Measurements from ENCODE around the gene FEN1. TPM values are rescaled to one million over a fixed set of nuclear protein-coding genes. Genes with fewer than 3 reads are reported as not detected.
A peak's percentile ranks its signal among the peaks of the same experiment; 100 is the strongest.

The FEN1 gene
- total and polyA plus RNA-seq, 2 of the 8 experiments (the other 6 are each of a cell fraction or from before 2014, with no cell fraction given): 52.6 to 86.1 TPM

GRCh38 chr11:61797263-61797944 is 4.7 kb downstream of the FEN1 start:
- POLR2A ChIA-PET (ENCODE audit: partially characterized antibody): interaction anchor here (0.8 to 20.9 kb wide), 17 partner anchors 9 to 435 kb away, joined by 3 to 354 read pairs (median 4); partner anchors contain the start of genes FADS1, FADS2 and TMEM138
- no peak overlapping the region for H4K8ac ChIP-seq (ENCODE audit: extremely low read depth, insufficient read depth, low read length)
- no peak overlapping the region for H3K4ac ChIP-seq (replicated peaks; ENCODE audit: insufficient read length, low read depth, low read length)
- no peak overlapping the region for H2AFZ ChIP-seq (ENCODE audit: low read length)
- H3K23ac ChIP-seq (ENCODE audit: insufficient read length): no peak overlapping the region
- peaks cover 2% of the 10 kb centered on the region; the same call in 1 of the 2 replicates for H3K23me2 ChIP-seq (ENCODE audit: low read depth, low read length)
- H3K56ac ChIP-seq (replicated peaks; ENCODE audit: insufficient read length, low read depth, low read length): no peak overlapping the region
- no peak overlapping the region for H4K91ac ChIP-seq (replicated peaks; ENCODE audit: insufficient read length, low read length)
- H3K18ac ChIP-seq (ENCODE audit: extremely low read depth, low read length): no peak overlapping the region
- H2BK20ac ChIP-seq (ENCODE audit: low read length): no peak overlapping the region
- no peak overlapping the region for H2AK5ac ChIP-seq (ENCODE audit: low read depth, low read length)
- H3K4me3 ChIP-seq (ENCODE audit: extremely low read depth in 1 of 4, insufficient read depth in 2 of 4, low read depth in 3 of 4, low read length in 4 of 4): no peak overlapping the region
- no peak overlapping the region for H4K5ac ChIP-seq (ENCODE audit: insufficient read length, low read depth, low read length)
- 0 out of 7 replicates have a peak, but pooled peaks cover 0 to 2% (median 0%) of the 10 kb centered on the region in 4 experiments for H3K4me1 ChIP-seq (replicated peaks in 1 of 4; ENCODE audit: control insufficient read depth in 3 of 4, insufficient read depth in 4 of 4, low read length in 3 of 4)
- H3K4me2 ChIP-seq (ENCODE audit: insufficient read depth in 1 of 2, low read depth in 2 of 2, low read length in 2 of 2): no peak overlapping the region
- H3K79me1 ChIP-seq (ENCODE audit: low read depth, low read length): no peaks in the 10 kb centered on the region; the same call in 1 of the 2 replicates
- no peak for DNase-seq (ENCODE audit: low read depth in 1 of 2, low spot score in 2 of 2)
- no peak overlapping the region for H2BK120ac ChIP-seq (replicated peaks; ENCODE audit: low read depth, low read length)
- H3K27ac ChIP-seq (ENCODE audit: low read depth, low read length): no peak overlapping the region
- H2BK12ac ChIP-seq (ENCODE audit: low read depth, low read length): no peak overlapping the region
- no peaks in the 10 kb centered on the region for H3K27me3 ChIP-seq (replicated peaks in 1 of 4; ENCODE audit: control insufficient read depth in 3 of 4, extremely low read depth in 1 of 4, insufficient read depth in 3 of 4, low read length in 3 of 4)
- no peak overlapping the region for H2BK15ac ChIP-seq (ENCODE audit: low read length)
- no peak overlapping the region for H3K14ac ChIP-seq (ENCODE audit: insufficient read length)
- H4K20me1 ChIP-seq (replicated peaks in 1 of 2; ENCODE audit: control insufficient read depth in 1 of 2, insufficient read depth in 2 of 2, low read length in 2 of 2): peaks cover 2 to 8% of the 10 kb centered on the region in 2 experiments
- no peaks in the 10 kb centered on the region for H3K9me3 ChIP-seq (ENCODE audit: insufficient read depth in 2 of 2, low read depth in 1 of 2, low read length in 1 of 2)
- peak; percentile 13 for FAIRE-seq
- no peak overlapping the region for H3K9ac ChIP-seq (replicated peaks in 1 of 4; ENCODE audit: extremely low read depth in 1 of 4, low read depth in 3 of 4, low read length in 3 of 4)
- 68% methylated on average over 3 of the region's 3 CpGs; no CpG with 5 or more reads in 1 of the 2 experiments for WGBS, 2 experiments (ENCODE audit: extremely low coverage in 1 of 2, insufficient coverage in 1 of 2, insufficient read length in 1 of 2, insufficient replicate concordance in 2 of 2, low coverage in 1 of 2, low lambda C conversion rate in 2 of 2, missing lambda C conversion rate in 1 of 2)
- CTCF ChIA-PET (ENCODE audit: partially characterized antibody): interaction anchor here (0.6 to 10.1 kb wide), 37 partner anchors 9 to 461 kb away, joined by 3 to 118 read pairs (median 5); partner anchors contain the start of genes FADS1 and FADS2
- H3K79me2 ChIP-seq (ENCODE audit: control insufficient read depth in 1 of 2, insufficient read depth in 2 of 2, low read length in 2 of 2): peaks cover 8 to 44% of the 10 kb centered on the region in 2 experiments
- no peak overlapping the region for H2BK5ac ChIP-seq (ENCODE audit: low read depth, low read length)
- H3K36me3 ChIP-seq (ENCODE audit: control insufficient read depth in 2 of 4, insufficient read depth in 4 of 4, low read length in 3 of 4): peaks cover 4 to 46% (median 27%) of the 10 kb centered on the region in 4 experiments; a peak in 7 of 8 replicates
- TF ChIP-seq BCL11A (IDR thresholded peaks at IDR 0.05; ENCODE audit: low read depth in 2 of 2, low read length in 2 of 2): no peak
- TF ChIP-seq, protein P1, sequence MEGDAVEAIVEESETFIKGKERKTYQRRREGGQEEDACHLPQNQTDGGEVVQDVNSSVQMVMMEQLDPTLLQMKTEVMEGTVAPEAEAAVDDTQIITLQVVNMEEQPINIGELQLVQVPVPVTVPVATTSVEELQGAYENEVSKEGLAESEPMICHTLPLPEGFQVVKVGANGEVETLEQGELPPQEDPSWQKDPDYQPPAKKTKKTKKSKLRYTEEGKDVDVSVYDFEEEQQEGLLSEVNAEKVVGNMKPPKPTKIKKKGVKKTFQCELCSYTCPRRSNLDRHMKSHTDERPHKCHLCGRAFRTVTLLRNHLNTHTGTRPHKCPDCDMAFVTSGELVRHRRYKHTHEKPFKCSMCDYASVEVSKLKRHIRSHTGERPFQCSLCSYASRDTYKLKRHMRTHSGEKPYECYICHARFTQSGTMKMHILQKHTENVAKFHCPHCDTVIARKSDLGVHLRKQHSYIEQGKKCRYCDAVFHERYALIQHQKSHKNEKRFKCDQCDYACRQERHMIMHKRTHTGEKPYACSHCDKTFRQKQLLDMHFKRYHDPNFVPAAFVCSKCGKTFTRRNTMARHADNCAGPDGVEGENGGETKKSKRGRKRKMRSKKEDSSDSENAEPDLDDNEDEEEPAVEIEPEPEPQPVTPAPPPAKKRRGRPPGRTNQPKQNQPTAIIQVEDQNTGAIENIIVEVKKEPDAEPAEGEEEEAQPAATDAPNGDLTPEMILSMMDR (IDR thresholded peaks at IDR 0.05; ENCODE audit: control extremely low read depth in 1 of 3, insufficient read depth in 1 of 3, low read depth in 1 of 3, low read length in 3 of 3): peak in 2 of 3 experiments; percentile 83 to 87; a peak in 3 of 4 replicates
- TF ChIP-seq POLR2AphosphoS5 (IDR thresholded peaks at IDR 0.05; ENCODE audit: low read depth, low read length): peak; percentile 20; the same call in 1 of the 2 replicates
- no peak for TF ChIP-seq SIX5 (IDR thresholded peaks at IDR 0.05; ENCODE audit: low read depth, low read length)
- no peak for TF ChIP-seq CREB1 (IDR thresholded peaks at IDR 0.05)
- peak; percentile 78 to 82 for TF ChIP-seq RAD21 (IDR thresholded peaks at IDR 0.05 in 1 of 2, conservative IDR thresholded peaks at IDR 0.05 in 1 of 2; ENCODE audit: low read depth in 2 of 2, low read length in 2 of 2)
- peak; percentile 87 for TF ChIP-seq YY1 (IDR thresholded peaks at IDR 0.05; ENCODE audit: low read depth, low read length)
